CD4-positive, alpha-beta memory T cell (primary cell): Measurements from ENCODE around the gene CHP1. TPM values are rescaled to one million over a fixed set of nuclear protein-coding genes. Genes with fewer than 3 reads are reported as not detected.
"Not testable (repeated sequence)": the region's sequence is repeated elsewhere in the genome, so short reads cannot be mapped to it uniquely, and the experiment has no call there.

Experiments
- CTCF ChIA-PET: fragments of 350-600 bp; sonication (Branson Sonifier 250); formaldehyde crosslinking; loops from one replicate; lab custom pipeline; 2021; ENCODE audit warnings: inconsistent platforms; ENCODE audit not compliant: partially characterized antibody; lab: Charles Lee
- POLR2A ChIA-PET: fragments of 350-600 bp; sonication (Branson Sonifier 250); formaldehyde crosslinking; loops from one replicate; lab custom pipeline; 2021; ENCODE audit not compliant: partially characterized antibody; lab: Charles Lee
- DNase-seq, 5 donors: peaks; one replicate each; pipeline versions ENCODE4 v3.0.0 to v3.0.0-alpha.2; 2020 to 2022; ENCODE audit warnings: mixed read lengths in 1 of 5
- H3K27ac ChIP-seq: one replicate; pipeline ENCODE4 v1.7.0; 2013; ENCODE audit warnings: low read depth, low read length
- H3K27me3 ChIP-seq: 2 replicates; pipeline ENCODE4 v1.7.0; 2013; ENCODE audit warnings: mild to moderate bottlenecking, low read length, moderate library complexity; ENCODE audit not compliant: insufficient read depth
- H3K36me3 ChIP-seq: 2 replicates; pipeline ENCODE4 v1.7.0; 2013; ENCODE audit warnings: mild to moderate bottlenecking, low read length, moderate library complexity; ENCODE audit not compliant: insufficient read depth
- H3K4me1 ChIP-seq: 2 replicates; pipeline ENCODE4 v1.7.0; 2013; ENCODE audit warnings: mild to moderate bottlenecking, low read length, moderate library complexity; ENCODE audit not compliant: insufficient read depth
- H3K4me3 ChIP-seq, 2 donors: one replicate each; pipeline ENCODE4 v1.7.0; 2013; ENCODE audit warnings: low read length in 2 of 2, mild to moderate bottlenecking in 1 of 2
- H3K9me3 ChIP-seq, 2 donors: one replicate each; pipeline ENCODE4 v1.7.0; 2013; ENCODE audit warnings: low read length in 2 of 2, control low read depth in 1 of 2; ENCODE audit not compliant: control insufficient read depth in 1 of 2
- H3K27ac Mint-ChIP-seq, 7 donors: one replicate each; pipeline ENCODE4 v1.8.0; 2020 to 2021; ENCODE audit warnings: mixed read lengths in 7 of 7, mild to moderate bottlenecking in 6 of 7, inconsistent platforms in 3 of 7, moderate library complexity in 3 of 7
- H3K27me3 Mint-ChIP-seq, 2 donors: one replicate each; pipeline ENCODE4 v1.8.0; 2020 to 2021; ENCODE audit warnings: mixed read lengths in 2 of 2
- H3K36me3 Mint-ChIP-seq, 2 donors: one replicate each; pipeline ENCODE4 v1.8.0; 2020 to 2021; ENCODE audit warnings: mixed read lengths in 2 of 2, inconsistent platforms in 1 of 2, mild to moderate bottlenecking in 1 of 2
- H3K4me1 Mint-ChIP-seq, 4 donors: one replicate each; pipeline ENCODE4 v1.8.0; 2020 to 2021; ENCODE audit warnings: mixed read lengths in 4 of 4, mild to moderate bottlenecking in 1 of 4
- H3K4me3 Mint-ChIP-seq, 8 donors: one replicate each; pipeline ENCODE4 v1.8.0; 2020 to 2021; ENCODE audit warnings: mixed read lengths in 8 of 8, mild to moderate bottlenecking in 7 of 8, moderate library complexity in 6 of 8, inconsistent platforms in 3 of 8
- H3K9me3 Mint-ChIP-seq, 8 donors: one replicate each; pipeline ENCODE4 v1.8.0; 2020 to 2021; ENCODE audit warnings: mixed read lengths in 8 of 8, mild to moderate bottlenecking in 5 of 8, inconsistent platforms in 3 of 8, moderate library complexity in 1 of 8
- intact Hi-C: fragments of 100-400 bp; cut with micrococcal nuclease; formaldehyde crosslinking; loops from one replicate; pipeline ENCODE4 v1.15.1; 2023
- polyA plus RNA-seq, 2 donors: library from polyadenylated mRNA; unstranded; fragments of 300-500 nt; fragmentation: Illumina TruSeq; gene quantifications; one replicate each; pipeline ENCODE4 v1.2.3, GENCODE V29; 2021
- total RNA-seq, 2 experiments: library from RNA; stranded (reverse); gene quantifications; one replicate each; pipeline ENCODE4 v1.2.3, GENCODE V29; 2021

Gene CHP1
- total and polyA plus RNA-seq, 4 experiments from 2014 or later: 9.8 to 27.1 (median 21.4) TPM

DNA sequence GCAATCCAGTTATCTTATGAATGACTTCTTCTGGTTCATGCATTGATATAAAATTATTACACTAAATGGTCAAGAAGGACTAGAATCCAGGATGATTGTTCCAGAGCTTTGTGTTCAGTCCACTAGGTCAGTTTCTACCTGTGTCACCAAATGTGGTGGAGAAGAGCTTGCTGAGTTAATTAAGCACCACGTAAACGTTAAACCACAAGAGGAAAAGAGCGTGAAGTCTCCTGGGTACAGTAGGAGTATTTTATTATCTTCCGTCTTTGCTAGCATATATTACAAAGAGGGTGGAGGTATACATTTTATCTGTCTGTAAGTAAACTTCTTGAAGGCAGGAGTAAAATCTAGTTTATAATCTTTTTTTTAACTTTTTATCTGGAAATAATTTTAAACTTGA is 23.5 kb downstream of the CHP1 start:
- intact Hi-C loops: no loop called here
- Histone ChIP-seq H3K9me3 (no peaks in the 10 kb centered on the region), H3K4me1 (no peaks in the 10 kb centered on the region), H3K27ac (no peak overlapping the region), H3K36me3 (no peaks in the 10 kb centered on the region), H3K27me3 (no peaks in the 10 kb centered on the region), H3K4me3 (no peak overlapping the region)
- Mint-ChIP-seq H3K27me3 (no peaks in the 10 kb centered on the region), H3K27ac (no peak overlapping the region), H3K9me3 (peaks cover 0 to 1% (median 0%) of the 10 kb centered on the region in 8 donors), H3K4me3 (no peak overlapping the region), H3K36me3 (peaks cover 10 to 33% of the 10 kb centered on the region in 2 donors), H3K4me1 (no peaks in the 10 kb centered on the region)
- POLR2A ChIA-PET: no interaction called here
- DNase-seq: no peak
- CTCF ChIA-PET: no interaction called here

DNA sequence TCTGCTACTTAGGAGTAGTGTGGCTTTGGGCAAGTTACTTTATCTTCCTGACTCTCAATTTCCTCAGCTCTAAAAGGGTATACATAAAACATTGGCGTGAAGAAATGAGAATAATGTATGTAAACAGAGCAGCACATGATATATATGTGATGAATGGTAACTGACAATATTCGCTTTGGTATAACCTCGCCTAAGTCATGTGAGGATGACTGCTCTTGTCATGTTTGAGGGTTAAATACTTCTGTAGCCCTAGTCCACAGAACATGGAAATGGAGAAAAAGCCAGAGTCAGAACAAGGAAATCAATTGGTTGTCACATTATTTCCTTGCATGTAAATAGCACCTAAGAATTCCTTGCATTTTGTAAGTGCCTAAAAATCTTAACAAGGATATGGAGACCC is 25.0 kb downstream of the CHP1 start:
- ChIA-PET CTCF (interaction anchor here (1.6 kb wide), 1 partner anchor 25 kb away, joined by 3 read pairs; the partner anchor contains the start of gene CHP1), POLR2A (no interaction called here)
- H3K9me3 ChIP-seq: no peaks in the 10 kb centered on the region
- Mint-ChIP-seq H3K36me3 (peaks cover 10 to 38% of the 10 kb centered on the region in 2 donors), H3K27ac (no peak overlapping the region), H3K4me3 (no peak overlapping the region), H3K9me3 (peaks cover 0 to 1% (median 0%) of the 10 kb centered on the region in 8 donors), H3K27me3 (no peaks in the 10 kb centered on the region), H3K4me1 (no peaks in the 10 kb centered on the region)
- DNase-seq: no peak
- H3K27me3 ChIP-seq: no peaks in the 10 kb centered on the region
- no peaks in the 10 kb centered on the region for H3K36me3 ChIP-seq
- no peaks in the 10 kb centered on the region for H3K4me1 ChIP-seq
- no peak overlapping the region for H3K27ac ChIP-seq
- no peak overlapping the region for H3K4me3 ChIP-seq
- intact Hi-C loops: no loop called here

DNA sequence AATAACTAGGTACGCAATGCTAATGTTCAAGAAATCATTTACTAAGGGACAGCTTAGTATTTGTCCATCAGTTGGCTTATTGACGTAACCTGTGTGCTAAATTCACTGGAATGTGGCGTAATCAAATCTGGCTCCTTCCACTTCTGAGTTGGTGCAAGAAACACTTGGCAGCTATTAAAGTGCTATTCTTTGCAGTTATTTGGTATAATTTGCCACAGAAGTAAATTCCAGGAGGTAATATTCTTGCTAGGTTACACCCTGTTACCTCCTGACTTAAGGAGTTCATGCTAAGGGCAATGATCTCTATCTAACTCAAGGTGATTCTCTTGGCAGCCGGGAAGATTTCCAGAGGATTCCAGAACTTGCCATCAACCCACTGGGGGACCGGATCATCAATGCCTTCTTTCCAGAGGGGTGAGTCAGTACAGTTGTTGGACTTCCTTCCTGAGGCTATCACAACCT is 25.5 kb downstream of the CHP1 start:
- Histone ChIP-seq H3K4me1 (no peaks in the 10 kb centered on the region), H3K4me3 (no peak overlapping the region), H3K36me3 (no peaks in the 10 kb centered on the region), H3K27ac (no peak overlapping the region), H3K27me3 (no peaks in the 10 kb centered on the region), H3K9me3 (no peaks in the 10 kb centered on the region)
- intact Hi-C loops: no loop called here
- DNase-seq: no peak
- ChIA-PET CTCF (interaction anchor here (1.6 kb wide), 1 partner anchor 26 kb away, joined by 3 read pairs; the partner anchor contains the start of gene CHP1), POLR2A (no interaction called here)
- Mint-ChIP-seq H3K36me3 (peaks cover 10 to 38% of the 10 kb centered on the region in 2 donors), H3K9me3 (peaks cover 0 to 1% (median 0%) of the 10 kb centered on the region in 8 donors), H3K4me3 (no peak overlapping the region), H3K4me1 (no peaks in the 10 kb centered on the region), H3K27me3 (no peaks in the 10 kb centered on the region), H3K27ac (no peak overlapping the region)

DNA sequence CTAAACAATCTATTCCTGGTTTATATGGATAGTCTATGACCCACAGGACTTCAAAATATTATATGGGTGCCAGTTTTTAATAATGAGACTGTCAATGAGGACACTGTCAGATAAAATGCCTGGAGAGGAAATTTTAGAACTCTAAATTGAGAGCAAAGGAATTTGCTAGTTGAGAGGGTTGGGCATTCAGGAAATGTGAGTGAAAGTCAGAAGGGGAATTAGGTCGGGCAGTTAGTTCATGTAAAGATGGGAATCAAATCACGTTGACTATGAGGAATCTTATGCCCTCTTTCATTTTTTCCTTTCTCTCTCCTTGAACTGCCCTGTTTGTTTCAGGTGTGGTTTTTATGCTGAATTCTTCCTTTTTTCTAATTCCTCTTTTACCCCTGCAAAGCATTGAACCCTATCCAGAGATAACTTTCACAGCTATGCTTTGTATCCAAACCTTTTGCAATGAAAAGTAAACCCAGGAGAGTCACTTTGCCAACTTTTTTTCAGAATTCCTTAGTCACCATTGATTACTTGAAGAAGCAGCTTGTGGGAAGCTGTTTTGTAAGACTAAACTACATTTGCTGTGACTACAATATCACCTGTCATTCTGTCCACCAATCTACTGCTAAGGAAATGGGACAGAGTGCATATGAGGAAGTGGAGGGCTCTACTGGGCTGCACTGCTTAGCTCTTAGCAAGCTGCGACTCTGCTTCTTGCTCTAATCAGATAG is 27.8 kb downstream of the CHP1 start:
- peaks cover 21 to 50% of the 10 kb centered on the region in 2 donors for H3K36me3 Mint-ChIP-seq
- Histone ChIP-seq H3K9me3 (no peaks in the 10 kb centered on the region), H3K36me3 (peaks cover 8% of the 10 kb centered on the region), H3K4me1 (no peaks in the 10 kb centered on the region), H3K27me3 (no peaks in the 10 kb centered on the region), H3K4me3 (no peak overlapping the region), H3K27ac (no peak overlapping the region)
- H3K27me3 Mint-ChIP-seq: no peaks in the 10 kb centered on the region
- no peak overlapping the region for H3K27ac Mint-ChIP-seq
- POLR2A ChIA-PET: no interaction called here
- CTCF ChIA-PET: interaction anchor here (1.2 kb wide), 1 partner anchor 9 kb away, joined by 3 read pairs; no protein-coding TSS in a partner anchor
- no peaks in the 10 kb centered on the region for H3K4me1 Mint-ChIP-seq
- intact Hi-C loops: no loop called here
- no peaks in the 10 kb centered on the region for H3K9me3 Mint-ChIP-seq
- no peak overlapping the region for H3K4me3 Mint-ChIP-seq
- no peak for DNase-seq

DNA sequence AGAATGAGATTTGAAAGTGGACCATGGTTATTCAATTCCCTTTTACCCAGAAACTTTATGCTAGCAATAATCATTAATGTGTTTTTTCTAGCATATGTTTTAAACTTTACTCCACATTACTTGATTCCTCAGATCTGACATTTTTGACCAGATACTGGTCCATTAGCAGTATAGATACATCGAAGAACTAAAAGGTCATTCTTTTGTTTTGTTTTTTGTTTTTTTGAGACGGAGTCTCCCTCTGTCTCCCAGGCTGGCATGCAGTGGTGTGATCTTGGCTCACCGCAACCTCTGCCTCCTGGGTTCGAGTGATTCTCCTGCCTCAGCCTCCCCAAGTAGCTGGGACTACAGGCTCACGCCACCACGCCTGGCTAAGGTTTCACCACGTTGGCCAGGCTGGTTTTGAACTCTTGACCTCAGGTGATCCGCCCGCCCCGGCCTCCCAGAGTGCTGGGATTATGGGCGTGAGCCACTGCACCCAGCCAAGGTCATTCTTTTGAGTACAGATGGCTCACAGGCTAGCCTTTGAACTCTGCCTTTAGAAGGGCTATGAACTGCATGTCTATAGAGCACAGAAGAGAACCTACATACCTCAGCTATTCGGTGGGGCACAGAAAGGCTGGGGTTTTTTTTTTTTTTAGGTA is 28.6 kb downstream of the CHP1 start:
- intact Hi-C loops: no loop called here
- CTCF ChIA-PET: interaction anchor here (1.2 kb wide), 1 partner anchor 8 kb away, joined by 3 read pairs; no protein-coding TSS in a partner anchor
- Histone ChIP-seq H3K4me1 (no peaks in the 10 kb centered on the region), H3K4me3 (no peak overlapping the region), H3K9me3 (no peaks in the 10 kb centered on the region), H3K36me3 (peaks cover 8% of the 10 kb centered on the region), H3K27ac (no peak overlapping the region), H3K27me3 (no peaks in the 10 kb centered on the region)
- no peaks in the 10 kb centered on the region for H3K9me3 Mint-ChIP-seq
- no peak overlapping the region for H3K27ac Mint-ChIP-seq
- no peak for DNase-seq
- H3K4me3 Mint-ChIP-seq: no peak overlapping the region
- H3K27me3 Mint-ChIP-seq: no peaks in the 10 kb centered on the region
- no peaks in the 10 kb centered on the region for H3K4me1 Mint-ChIP-seq
- POLR2A ChIA-PET: no interaction called here
- peaks cover 17 to 47% of the 10 kb centered on the region in 2 donors for H3K36me3 Mint-ChIP-seq

DNA sequence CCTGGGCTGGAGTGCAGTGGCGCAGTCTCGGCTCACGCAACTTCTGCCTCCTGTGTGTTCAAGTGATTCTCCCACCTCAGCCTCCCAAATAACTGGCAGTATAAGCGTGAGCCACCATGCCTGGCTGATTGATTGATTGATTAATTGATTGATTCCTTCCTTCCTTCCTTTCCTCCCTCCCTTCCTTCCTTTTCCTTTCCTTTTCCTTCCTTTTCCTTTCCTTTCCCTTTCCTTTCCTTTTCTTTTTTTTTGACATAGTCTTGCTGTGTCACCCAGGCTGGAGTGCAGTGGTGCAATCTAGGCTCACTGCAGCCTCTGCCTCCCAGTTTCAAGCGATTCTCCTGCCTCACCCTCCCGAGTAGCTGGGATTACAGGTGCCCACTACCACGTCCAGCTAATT is 29.9 kb downstream of the CHP1 start:
- H3K9me3 ChIP-seq, H3K4me1 ChIP-seq, H3K27ac ChIP-seq, H3K27me3 Mint-ChIP-seq, H3K27me3 ChIP-seq, POLR2A ChIA-PET, H3K4me3 ChIP-seq, H3K9me3 Mint-ChIP-seq, H3K4me3 Mint-ChIP-seq, H3K36me3 ChIP-seq, CTCF ChIA-PET, H3K27ac Mint-ChIP-seq, H3K4me1 Mint-ChIP-seq, intact Hi-C loops, DNase-seq: not testable (repeated sequence)
- H3K36me3 Mint-ChIP-seq: peaks cover 17 to 47% of the 10 kb centered on the region in 2 donors

DNA sequence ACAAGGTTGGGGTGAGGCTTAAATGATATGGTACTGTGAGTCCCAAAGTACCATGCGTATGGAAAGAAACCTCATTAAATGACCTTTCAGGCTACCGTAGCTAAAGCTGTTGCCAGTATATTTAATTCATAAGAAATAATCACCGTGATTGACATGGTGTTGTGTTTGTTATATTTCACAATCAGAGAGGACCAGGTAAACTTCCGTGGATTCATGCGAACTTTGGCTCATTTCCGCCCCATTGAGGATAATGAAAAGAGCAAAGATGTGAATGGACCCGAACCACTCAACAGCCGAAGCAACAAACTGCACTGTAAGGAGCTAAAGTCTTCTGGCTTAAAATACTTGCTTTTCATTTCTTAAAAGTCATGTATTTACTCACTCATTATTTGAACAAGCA is 31.5 kb downstream of the CHP1 start:
- Mint-ChIP-seq H3K27ac (no peak overlapping the region), H3K9me3 (no peaks in the 10 kb centered on the region), H3K36me3 (peaks cover 26 to 41% of the 10 kb centered on the region in 2 donors), H3K4me3 (no peak overlapping the region), H3K4me1 (peaks cover 0 to 2% (median 0%) of the 10 kb centered on the region in 4 donors), H3K27me3 (no peaks in the 10 kb centered on the region)
- Histone ChIP-seq H3K27me3 (no peaks in the 10 kb centered on the region), H3K4me3 (no peak overlapping the region), H3K4me1 (no peaks in the 10 kb centered on the region), H3K9me3 (no peaks in the 10 kb centered on the region), H3K27ac (no peak overlapping the region), H3K36me3 (peaks cover 8% of the 10 kb centered on the region)
- CTCF ChIA-PET: no interaction called here
- POLR2A ChIA-PET: no interaction called here
- DNase-seq: no peak
- intact Hi-C loops: no loop called here
